Measurements from ENCODE around the gene NMNAT2. TPM values are rescaled to one million over a fixed set of nuclear protein-coding genes. Genes with fewer than 3 reads are reported as not detected.

NMNAT2 gene
- total and polyA plus RNA-seq, 2 of the 8 experiments (the other 6 are each of a cell fraction or from before 2014, with no cell fraction given), result 6.5 to 20.9 TPM

GRCh38 chr1:183306317-183307042 lies 111.7 kb downstream of the NMNAT2 start:
- Histone ChIP-seq H3K9ac (replicated peaks in 1 of 4; ENCODE audit: extremely low read depth in 1 of 4, low read depth in 3 of 4, low read length in 3 of 4) (no peak overlapping the region), H3K79me2 (ENCODE audit: control insufficient read depth in 1 of 2, insufficient read depth in 2 of 2, low read length in 2 of 2) (no peaks in the 10 kb centered on the region), H3K14ac (ENCODE audit: insufficient read length) (no peak overlapping the region), H3K18ac (ENCODE audit: extremely low read depth, low read length) (no peak overlapping the region), H3K36me3 (ENCODE audit: control insufficient read depth in 2 of 4, insufficient read depth in 4 of 4, low read length in 3 of 4) (no peaks in the 10 kb centered on the region), H2BK12ac (ENCODE audit: low read depth, low read length) (no peak overlapping the region), H3K4me1 (replicated peaks in 1 of 4; ENCODE audit: control insufficient read depth in 3 of 4, insufficient read depth in 4 of 4, low read length in 3 of 4) (peaks cover 3 to 22% (median 16%) of the 10 kb centered on the region in 4 experiments), H4K91ac (replicated peaks; ENCODE audit: insufficient read length, low read length) (no peak overlapping the region), H2AK5ac (ENCODE audit: low read depth, low read length) (no peak overlapping the region), H2BK120ac (replicated peaks; ENCODE audit: low read depth, low read length) (no peak overlapping the region), H3K27me3 (replicated peaks in 1 of 4; ENCODE audit: control insufficient read depth in 3 of 4, extremely low read depth in 1 of 4, insufficient read depth in 3 of 4, low read length in 3 of 4) (no peaks in the 10 kb centered on the region), H4K8ac (ENCODE audit: extremely low read depth, insufficient read depth, low read length) (no peak overlapping the region), H4K20me1 (replicated peaks in 1 of 2; ENCODE audit: control insufficient read depth in 1 of 2, insufficient read depth in 2 of 2, low read length in 2 of 2) (no peaks in the 10 kb centered on the region), H3K79me1 (ENCODE audit: low read depth, low read length) (no peaks in the 10 kb centered on the region), H3K23me2 (ENCODE audit: low read depth, low read length) (no peaks in the 10 kb centered on the region), H3K4me2 (ENCODE audit: insufficient read depth in 1 of 2, low read depth in 2 of 2, low read length in 2 of 2) (no peak overlapping the region), H3K4ac (replicated peaks; ENCODE audit: insufficient read length, low read depth, low read length) (no peak overlapping the region), H2BK5ac (ENCODE audit: low read depth, low read length) (no peak overlapping the region), H2AFZ (ENCODE audit: low read length) (no peak overlapping the region), H2BK20ac (ENCODE audit: low read length) (no peak overlapping the region), H3K23ac (ENCODE audit: insufficient read length) (no peak overlapping the region), H3K27ac (ENCODE audit: low read depth, low read length) (no peak overlapping the region), H3K9me3 (ENCODE audit: insufficient read depth in 2 of 2, low read depth in 1 of 2, low read length in 1 of 2) (no peaks in the 10 kb centered on the region), H2BK15ac (ENCODE audit: low read length) (no peak overlapping the region), H4K5ac (ENCODE audit: insufficient read length, low read depth, low read length) (no peak overlapping the region), H3K4me3 (ENCODE audit: extremely low read depth in 1 of 4, insufficient read depth in 2 of 4, low read depth in 3 of 4, low read length in 4 of 4) (no peak overlapping the region), H3K56ac (replicated peaks; ENCODE audit: insufficient read length, low read depth, low read length) (no peak overlapping the region)
- ChIA-PET CTCF (ENCODE audit: partially characterized antibody) (interaction anchor here (0.6 to 7.3 kb wide), 55 partner anchors 11 to 303 kb away, joined by 3 to 92 read pairs (median 4); partner anchors contain the start of genes NMNAT2 and SMG7), POLR2A (ENCODE audit: partially characterized antibody) (interaction anchor here (0.6 kb wide), 1 partner anchor 456 kb away, joined by 4 read pairs; no protein-coding TSS in a partner anchor)
- WGBS, 2 experiments (ENCODE audit: extremely low coverage in 1 of 2, insufficient coverage in 1 of 2, insufficient read length in 1 of 2, insufficient replicate concordance in 2 of 2, low coverage in 1 of 2, low lambda C conversion rate in 2 of 2, missing lambda C conversion rate in 1 of 2), result 67% methylated on average over 5 of the region's 5 CpGs; no CpG with 5 or more reads in 1 of the 2 experiments
- DNase-seq (ENCODE audit: low read depth in 1 of 2, low spot score in 2 of 2) (no peak), FAIRE-seq (no peak)
- TF ChIP-seq SRF (IDR thresholded peaks at IDR 0.05; ENCODE audit: low read depth, low read length) (no peak), ASH2L (IDR thresholded peaks at IDR 0.05; ENCODE audit: low read length) (no peak), FOSL1 (IDR thresholded peaks at IDR 0.05; ENCODE audit: insufficient read depth, low read depth, low read length) (no peak), CBX5 (IDR thresholded peaks at IDR 0.05; ENCODE audit: low read depth, low read length) (no peak), CREB1 (IDR thresholded peaks at IDR 0.05) (no peak), HDAC6 (IDR thresholded peaks at IDR 0.05; ENCODE audit: low read depth, low read length) (no peak), SP4 (IDR thresholded peaks at IDR 0.05; ENCODE audit: low read length) (no peak), CHD2 (IDR thresholded peaks at IDR 0.05; ENCODE audit: low read length) (no peak), BRCA1 (IDR thresholded peaks at IDR 0.05; ENCODE audit: low read depth, low read length) (no peak), RAD21 (IDR thresholded peaks at IDR 0.05 in 1 of 2, conservative IDR thresholded peaks at IDR 0.05 in 1 of 2; ENCODE audit: low read depth in 2 of 2, low read length in 2 of 2) (peak; percentile 18 to 44; a peak in 3 of 4 replicates)
- TF ChIP-seq, protein P1, sequence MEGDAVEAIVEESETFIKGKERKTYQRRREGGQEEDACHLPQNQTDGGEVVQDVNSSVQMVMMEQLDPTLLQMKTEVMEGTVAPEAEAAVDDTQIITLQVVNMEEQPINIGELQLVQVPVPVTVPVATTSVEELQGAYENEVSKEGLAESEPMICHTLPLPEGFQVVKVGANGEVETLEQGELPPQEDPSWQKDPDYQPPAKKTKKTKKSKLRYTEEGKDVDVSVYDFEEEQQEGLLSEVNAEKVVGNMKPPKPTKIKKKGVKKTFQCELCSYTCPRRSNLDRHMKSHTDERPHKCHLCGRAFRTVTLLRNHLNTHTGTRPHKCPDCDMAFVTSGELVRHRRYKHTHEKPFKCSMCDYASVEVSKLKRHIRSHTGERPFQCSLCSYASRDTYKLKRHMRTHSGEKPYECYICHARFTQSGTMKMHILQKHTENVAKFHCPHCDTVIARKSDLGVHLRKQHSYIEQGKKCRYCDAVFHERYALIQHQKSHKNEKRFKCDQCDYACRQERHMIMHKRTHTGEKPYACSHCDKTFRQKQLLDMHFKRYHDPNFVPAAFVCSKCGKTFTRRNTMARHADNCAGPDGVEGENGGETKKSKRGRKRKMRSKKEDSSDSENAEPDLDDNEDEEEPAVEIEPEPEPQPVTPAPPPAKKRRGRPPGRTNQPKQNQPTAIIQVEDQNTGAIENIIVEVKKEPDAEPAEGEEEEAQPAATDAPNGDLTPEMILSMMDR (IDR thresholded peaks at IDR 0.05; ENCODE audit: control extremely low read depth in 1 of 3, insufficient read depth in 1 of 3, low read depth in 1 of 3, low read length in 3 of 3), result peak in 2 of 3 experiments; percentile 47 to 63; a peak in 3 of 4 replicates
